ENCODE measurements around the gene MSANTD3. TPM values are rescaled to one million over a fixed set of nuclear protein-coding genes. Genes with fewer than 3 reads are reported as not detected.

Gene MSANTD3
- polyA plus RNA-seq, 10 donors = 12.7 to 18.4 (median 15.0) TPM

GRCh38 chr9:100459963-100460362 is 33.0 kb downstream of the MSANTD3 start:
- DNase-seq = no peak

- DNase-seq = no peak
These were observed 38.3 kb downstream of the MSANTD3 start for GRCh38 chr9:100465274-100465673.

GRCh38 chr9:100465761-100466160 is 38.8 kb downstream of the MSANTD3 start:
- DNase-seq = no peak

- DNase-seq = no peak
These were observed 39.4 kb downstream of the MSANTD3 start for GRCh38 chr9:100466171-100466828.

GRCh38 chr9:100466829-100467221 is 39.9 kb downstream of the MSANTD3 start:
- DNase-seq = no peak

- DNase-seq = no peak
These were observed 41.1 kb downstream of the MSANTD3 start for GRCh38 chr9:100468041-100468440.

GRCh38 chr9:100472268-100472667 is 45.3 kb downstream of the MSANTD3 start:
- DNase-seq = no peak

GRCh38 chr9:100472788-100473275 is 45.9 kb downstream of the MSANTD3 start, which contains the start of gene TMEFF1:
Gene TMEFF1 (plus strand): TSS chr9:100473149. CDS start chr9:100473545, 396 bp downstream.
- peak in 2 of 3 donors; percentile 71 to 81 for DNase-seq

- peak in 2 of 3 donors; percentile 21 to 73 for DNase-seq
These were observed 46.5 kb downstream of the MSANTD3 start for GRCh38 chr9:100473276-100474081.

GRCh38 chr9:100474082-100474923 is 47.4 kb downstream of the MSANTD3 start:
- DNase-seq = peak in 2 of 3 donors; percentile 18 to 19

- peak in 1 of 3 donors; percentile 11 for DNase-seq
These were observed 48.0 kb downstream of the MSANTD3 start for GRCh38 chr9:100474924-100475276.

- DNase-seq = peak in 1 of 3 donors; percentile 14
These were observed 50.3 kb downstream of the MSANTD3 start for GRCh38 chr9:100477241-100477640.

GRCh38 chr9:100478192-100478591 is 51.2 kb downstream of the MSANTD3 start:
- no peak for DNase-seq

GRCh38 chr9:100479820-100480219 is 52.9 kb downstream of the MSANTD3 start:
- DNase-seq = no peak

GRCh38 chr9:100485196-100485595 is 58.3 kb downstream of the MSANTD3 start:
- no peak for DNase-seq

- no peak for DNase-seq
These were observed 59.7 kb downstream of the MSANTD3 start for GRCh38 chr9:100486479-100487176.

GRCh38 chr9:100488177-100488576 is 61.2 kb downstream of the MSANTD3 start:
- DNase-seq = no peak

GRCh38 chr9:100489836-100490235 is 62.9 kb downstream of the MSANTD3 start:
- no peak for DNase-seq

GRCh38 chr9:100492952-100493351 is 66.0 kb downstream of the MSANTD3 start:
- no peak for DNase-seq

GRCh38 chr9:100498592-100498991 is 71.6 kb downstream of the MSANTD3 start:
- DNase-seq = no peak

- DNase-seq = no peak
These were observed 72.5 kb downstream of the MSANTD3 start for GRCh38 chr9:100499460-100499859.

Data from muscle of back (tissue), 11 donors.